NCI-H1417 (cell line): Measurements from ENCODE around the gene UQCR11.

Experiments
- DNase-seq, 3 experiments: peaks; one replicate each; lab custom pipeline; 2025; lab: John Stamatoyannopoulos, UW

Gene UQCR11

DNA sequence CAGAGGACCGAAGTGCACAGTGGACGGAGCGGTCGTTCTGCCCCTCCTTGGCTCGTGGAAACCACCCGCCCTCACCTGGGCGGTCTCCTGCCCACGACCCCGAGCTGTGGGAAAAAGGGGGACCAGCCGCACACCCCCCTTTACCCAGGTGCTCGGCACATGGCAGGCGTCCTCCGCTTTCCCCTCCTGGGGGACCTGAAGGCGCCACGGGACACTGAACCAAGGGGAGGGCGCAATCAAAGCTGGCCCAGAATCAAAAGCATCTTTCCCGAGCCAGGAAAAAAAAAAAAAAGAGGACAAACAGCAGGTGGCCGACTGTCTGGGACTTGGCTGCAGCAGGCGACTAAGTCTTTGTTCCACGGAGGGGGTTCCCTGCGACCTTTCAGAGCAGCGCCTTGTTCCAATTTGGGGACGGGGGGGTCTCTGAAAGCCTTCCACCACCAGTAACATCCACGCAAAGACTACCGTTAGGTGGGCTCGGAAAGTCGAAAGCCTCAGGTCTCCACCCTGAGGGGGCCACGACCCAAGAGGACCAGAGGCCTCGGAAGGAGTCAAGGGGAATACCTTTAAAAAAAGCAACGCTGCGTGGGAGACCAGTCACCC lies 13.7 kb downstream of the UQCR11 start:
- peak; percentile 34 to 77 (median 76) for DNase-seq

DNA sequence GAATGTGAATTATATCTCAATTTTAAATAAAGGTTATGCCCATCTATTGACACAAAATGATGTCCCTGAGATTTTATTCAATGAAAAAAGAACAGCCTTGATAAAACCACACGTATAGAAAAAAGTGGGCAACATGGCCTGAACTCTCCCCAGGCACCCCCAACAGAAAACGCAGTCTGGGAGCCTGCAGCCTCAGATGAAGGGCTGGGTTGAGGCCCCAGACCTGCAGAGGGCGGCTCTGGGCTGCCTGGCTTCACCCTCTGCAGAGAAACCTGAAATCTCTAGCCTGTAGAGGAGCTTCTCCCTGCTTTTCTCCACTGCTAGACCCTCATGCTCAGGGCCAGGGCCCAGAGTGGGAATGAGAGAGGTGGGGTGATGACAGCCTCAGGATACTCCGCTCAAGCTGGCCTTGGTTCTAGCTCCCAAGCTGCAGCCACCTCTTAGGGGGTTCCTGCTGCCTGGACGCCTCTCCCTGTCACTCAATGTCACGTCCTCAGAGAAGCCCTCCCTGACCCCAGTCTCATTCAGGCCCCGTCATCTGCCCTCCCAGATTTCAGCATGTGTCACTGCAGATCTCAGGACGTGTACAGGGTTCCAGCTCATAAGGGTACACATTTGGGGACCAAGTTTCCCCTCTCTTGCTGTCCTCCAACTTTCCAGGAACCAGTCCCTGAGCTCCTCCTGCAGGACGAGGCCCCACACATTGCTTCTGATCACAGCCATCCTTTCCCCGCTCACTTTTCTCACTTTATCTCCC lies 14.4 kb downstream of the UQCR11 start:
- DNase-seq = peak in 1 of 3 experiments; percentile 43

DNA sequence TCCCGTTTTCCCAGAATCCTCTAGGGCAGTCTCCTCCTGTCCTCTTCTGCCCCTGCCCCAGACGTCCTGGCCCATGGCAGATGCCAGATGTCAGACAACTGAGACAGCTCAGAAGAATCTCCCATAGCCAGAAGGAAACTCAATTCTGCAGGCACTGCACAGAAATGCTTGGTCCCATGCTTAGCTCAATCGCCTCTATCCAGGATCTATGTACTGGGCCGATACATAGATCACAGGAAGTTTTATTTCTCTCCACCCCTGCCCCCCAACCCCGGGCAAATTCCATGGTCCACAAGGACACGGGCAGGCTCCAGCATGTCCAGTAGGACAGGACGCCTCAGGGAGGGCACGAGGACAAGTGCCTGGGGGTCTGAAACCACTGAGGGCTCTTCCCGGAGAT lies 17.4 kb downstream of the UQCR11 start:
- DNase-seq = no peak

DNA sequence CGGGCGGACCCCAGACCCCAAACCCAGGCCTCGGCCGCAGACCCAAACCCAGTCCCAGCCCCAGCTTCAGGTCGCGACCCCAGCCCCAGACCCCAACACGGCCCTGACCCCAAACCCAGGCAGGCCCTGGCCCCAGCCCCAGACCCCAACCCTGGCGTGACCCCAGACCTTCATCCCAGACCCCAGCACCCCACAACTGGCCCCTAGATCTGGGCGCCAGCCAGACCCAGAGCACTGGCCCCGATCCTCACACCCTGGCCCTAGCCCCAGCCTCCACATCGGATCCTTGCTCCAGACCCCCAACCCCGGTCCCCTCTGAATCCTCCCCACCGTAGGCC lies 20.1 kb downstream of the UQCR11 start:
- no peak for DNase-seq

DNA sequence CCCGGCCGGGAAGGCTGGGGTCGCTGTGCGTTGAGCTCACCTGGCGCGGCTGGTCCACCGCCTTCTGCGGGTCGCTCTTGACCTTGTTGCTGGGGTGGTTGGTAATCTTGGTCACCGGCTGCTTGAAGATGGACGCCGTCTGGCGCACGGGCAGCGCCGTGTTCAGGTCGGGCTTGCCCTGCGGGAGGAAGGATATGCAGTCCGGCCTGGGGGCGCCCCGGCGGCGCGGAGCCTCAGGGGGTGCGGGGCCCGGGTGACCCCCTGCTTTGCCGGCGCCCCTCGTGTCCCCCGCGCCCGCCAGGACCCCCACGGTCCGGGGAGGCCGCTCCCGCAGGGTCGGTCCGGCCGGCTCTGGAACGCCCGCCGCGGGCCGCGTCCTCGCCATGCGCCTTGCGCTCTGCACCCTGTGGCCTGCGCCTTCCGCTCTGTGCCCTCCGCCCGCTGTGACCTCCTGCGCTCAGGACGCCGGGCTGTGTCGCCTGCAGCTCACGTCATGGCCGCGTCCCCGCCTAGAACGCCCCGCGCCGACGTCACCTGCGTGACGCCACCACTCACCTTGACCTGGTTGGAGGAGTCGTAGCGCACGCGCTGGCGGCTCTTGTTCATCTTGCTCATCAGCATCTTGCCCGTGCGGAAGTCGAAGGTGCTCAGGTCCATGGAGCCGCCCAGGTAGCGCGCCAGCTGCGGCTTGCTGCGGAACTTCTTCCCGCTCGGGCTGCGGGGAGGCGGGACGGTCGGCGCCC lies 20.6 kb downstream of the UQCR11 start:
- no peak for DNase-seq

DNA sequence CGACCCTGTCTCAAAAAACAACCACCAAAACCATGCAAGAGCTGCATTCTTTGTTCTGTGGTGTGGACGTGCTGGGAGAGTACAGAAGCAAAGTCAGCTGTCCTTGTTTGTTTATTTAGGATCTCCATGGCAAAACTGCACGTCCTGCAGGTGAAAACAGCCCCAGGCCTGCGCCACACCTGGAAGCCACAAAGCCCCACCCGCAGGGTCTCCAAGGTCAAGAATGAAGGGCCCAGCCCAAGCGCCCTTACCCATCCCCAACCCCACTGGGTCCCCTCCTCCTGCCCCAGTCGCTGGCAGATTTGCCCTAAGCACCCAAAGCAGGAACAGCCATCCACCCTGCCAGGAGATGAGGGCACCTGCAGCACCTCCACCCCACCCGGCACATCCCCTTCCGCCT lies 23.1 kb downstream of the UQCR11 start:
- DNase-seq = peak in 2 of 3 experiments; percentile 56 to 83

DNA sequence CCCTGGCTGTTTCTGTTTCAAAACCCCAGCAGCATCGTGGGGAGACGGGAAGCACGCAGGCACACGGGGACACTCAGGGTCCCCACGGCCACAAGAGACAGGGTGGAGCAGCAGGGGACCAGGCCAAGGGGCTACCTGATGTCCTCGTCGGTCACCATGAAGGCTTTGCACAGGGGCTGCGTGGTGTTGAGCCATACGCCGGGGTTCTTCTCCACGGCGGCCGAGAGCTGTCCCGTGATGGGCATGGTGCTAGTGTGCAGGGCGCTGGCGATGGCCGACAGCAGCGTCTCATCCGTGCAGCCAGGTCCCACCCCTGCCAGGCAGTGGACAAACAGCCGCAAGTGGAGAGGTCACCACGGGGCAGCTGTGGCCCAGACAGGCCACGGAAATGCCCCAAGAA lies 24.3 kb downstream of the UQCR11 start:
- no peak for DNase-seq

DNA sequence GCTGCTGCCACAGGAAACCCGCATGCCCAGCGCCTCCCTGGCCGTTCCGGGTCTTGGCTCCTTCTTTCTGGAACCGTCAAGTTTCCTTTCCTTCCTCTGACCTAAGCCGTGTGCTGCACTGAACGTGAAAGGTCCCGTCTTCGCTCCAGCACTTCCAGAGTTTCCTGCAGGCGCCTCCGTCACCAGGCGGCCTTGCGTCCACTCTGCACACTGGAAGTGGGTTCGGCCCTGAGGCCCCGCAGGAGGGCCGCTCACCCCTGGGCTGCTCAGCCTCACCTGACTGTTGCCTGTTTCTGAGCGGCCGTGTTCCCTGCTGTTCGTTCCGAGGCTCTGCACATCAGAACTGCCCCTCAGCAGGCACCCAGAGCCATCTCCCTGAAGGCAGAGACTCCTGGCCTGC lies 24.9 kb downstream of the UQCR11 start:
- no peak for DNase-seq

DNA sequence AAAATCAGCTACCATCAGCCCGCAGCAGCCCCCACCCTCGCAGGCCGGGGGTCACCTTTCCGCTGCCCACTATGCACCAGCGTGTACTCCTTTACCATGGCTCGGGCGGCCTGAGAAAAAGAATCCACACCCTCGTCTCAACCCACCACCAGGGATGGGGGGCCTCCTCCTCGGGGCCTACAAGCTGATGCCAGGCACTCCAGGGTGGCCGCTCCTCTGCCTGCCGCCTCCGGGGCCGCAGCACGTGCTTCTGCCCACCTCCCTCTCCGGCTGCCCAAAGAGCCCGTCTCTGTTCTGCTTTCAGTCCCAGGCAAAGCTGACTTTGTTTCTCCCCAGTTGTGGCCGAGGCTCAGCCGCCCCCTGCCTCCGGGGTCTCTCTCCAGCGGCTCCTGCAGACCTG lies 26.0 kb downstream of the UQCR11 start:
- DNase-seq = no peak

DNA sequence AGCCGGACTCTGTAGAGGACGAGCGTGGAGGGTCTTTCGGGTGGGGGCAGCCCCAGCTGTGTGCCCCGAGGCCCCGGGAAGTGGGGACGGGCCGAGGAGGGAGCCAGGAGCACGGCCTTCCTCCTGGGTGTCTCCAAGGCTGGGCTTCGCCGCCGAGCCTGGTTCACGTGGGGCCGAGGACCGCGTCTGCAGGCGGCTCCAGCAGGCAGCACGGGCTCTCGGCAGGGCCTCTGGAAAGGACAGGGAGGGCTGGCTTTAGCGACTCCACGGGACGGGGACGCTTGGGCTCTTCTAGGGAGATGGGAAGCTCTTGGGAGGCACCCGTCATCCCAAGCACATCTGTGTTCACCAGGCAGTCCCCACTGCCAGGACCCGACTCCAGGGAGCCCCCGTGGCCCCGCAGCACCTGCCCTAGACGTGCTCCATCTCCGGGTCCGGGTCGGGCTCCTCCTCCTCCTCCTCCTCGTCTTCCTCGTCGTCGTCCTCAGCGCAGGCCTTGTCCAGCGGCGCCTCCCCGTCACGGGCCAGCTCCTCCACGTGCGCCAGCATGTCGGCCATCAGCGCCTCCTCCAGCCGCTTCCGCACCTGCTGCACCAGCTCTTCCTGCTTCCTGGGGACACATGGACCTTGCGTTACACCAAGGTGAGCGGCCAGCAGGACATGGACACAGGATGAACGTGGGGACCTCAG lies 27.2 kb downstream of the UQCR11 start:
- DNase-seq = peak in 1 of 3 experiments; percentile 46

DNA sequence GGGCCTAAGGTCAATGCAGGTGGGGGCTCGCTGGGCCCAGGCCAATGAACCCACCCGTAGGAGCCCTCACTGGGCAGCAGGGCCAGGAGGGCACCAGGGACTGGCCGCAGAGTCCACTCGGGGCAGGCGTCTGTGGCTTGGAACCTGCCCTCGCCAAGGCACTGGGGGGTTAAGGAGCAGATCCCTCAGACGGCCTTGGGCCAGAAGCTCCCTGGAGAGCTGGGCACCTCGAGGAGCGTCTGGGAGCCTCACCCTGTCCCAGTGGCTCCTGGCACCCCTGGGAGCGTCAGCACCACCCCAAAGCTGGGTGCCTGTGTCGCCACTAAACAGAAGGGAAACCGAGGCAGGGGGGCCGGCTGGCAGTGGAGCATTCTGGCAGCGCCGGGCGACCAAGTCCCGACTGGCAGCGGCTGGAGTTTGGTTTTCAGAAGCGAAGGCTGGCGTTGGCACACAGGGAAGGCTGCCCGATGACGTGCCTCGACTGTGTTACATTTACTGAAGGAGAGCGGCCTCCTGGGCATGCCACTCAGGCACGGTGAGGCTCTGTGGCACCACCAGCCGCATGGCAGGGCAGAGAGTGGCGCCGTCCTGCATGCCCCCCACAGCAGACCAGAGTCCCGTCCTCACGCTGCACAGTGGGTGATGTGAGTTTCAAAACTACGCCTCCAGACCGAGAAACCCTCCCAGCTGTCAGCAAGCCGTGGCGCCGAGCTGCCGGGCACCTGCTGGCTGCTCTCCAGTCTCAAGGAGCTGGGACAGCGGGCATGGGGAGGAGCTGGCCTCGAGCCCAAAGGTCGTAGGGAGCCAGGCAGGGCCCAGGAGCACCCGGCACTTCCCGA lies 28.0 kb downstream of the UQCR11 start:
- peak; percentile 48 to 69 (median 68) for DNase-seq

DNA sequence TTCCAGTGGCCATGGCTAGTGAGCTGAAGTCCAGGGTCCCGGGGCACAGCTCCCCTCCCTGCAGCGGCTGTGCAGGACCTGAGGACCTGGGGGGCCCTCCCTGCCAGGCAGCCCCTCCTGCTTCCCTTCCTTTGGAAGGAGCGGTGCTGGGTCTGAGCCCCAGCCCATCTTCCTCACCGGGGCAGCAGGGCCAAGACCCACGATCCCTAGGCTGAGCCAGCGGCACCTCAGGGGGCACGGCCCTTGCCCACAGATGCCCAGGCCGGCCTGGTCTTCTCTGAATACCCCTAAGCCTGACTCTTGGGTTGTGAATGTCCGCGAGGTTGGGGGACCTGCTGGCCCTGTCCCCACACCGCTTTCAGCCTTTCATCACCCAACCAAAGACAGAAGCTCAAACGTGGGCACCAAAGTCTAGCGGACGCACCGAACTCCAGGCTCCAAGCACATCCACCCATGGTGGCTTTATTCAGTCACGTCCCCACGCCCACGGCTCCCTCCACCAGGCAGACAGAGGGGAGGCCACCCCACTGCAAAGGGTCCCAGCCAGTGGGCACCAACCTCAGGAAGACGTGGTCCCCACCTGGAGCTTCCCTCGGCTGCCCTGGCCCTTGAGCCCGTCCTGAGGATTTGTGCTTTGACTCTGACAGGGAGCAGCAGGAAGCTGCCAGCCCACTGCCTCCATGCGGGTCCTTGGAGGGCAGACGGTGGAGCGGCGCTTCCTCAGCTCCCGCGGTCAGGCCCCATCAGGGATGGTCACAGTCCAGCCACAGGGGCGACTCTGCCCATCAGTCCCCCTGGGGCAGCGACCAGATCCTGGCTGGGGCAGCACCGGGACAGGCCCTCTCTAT lies 28.8 kb downstream of the UQCR11 start:
- no peak for DNase-seq

DNA sequence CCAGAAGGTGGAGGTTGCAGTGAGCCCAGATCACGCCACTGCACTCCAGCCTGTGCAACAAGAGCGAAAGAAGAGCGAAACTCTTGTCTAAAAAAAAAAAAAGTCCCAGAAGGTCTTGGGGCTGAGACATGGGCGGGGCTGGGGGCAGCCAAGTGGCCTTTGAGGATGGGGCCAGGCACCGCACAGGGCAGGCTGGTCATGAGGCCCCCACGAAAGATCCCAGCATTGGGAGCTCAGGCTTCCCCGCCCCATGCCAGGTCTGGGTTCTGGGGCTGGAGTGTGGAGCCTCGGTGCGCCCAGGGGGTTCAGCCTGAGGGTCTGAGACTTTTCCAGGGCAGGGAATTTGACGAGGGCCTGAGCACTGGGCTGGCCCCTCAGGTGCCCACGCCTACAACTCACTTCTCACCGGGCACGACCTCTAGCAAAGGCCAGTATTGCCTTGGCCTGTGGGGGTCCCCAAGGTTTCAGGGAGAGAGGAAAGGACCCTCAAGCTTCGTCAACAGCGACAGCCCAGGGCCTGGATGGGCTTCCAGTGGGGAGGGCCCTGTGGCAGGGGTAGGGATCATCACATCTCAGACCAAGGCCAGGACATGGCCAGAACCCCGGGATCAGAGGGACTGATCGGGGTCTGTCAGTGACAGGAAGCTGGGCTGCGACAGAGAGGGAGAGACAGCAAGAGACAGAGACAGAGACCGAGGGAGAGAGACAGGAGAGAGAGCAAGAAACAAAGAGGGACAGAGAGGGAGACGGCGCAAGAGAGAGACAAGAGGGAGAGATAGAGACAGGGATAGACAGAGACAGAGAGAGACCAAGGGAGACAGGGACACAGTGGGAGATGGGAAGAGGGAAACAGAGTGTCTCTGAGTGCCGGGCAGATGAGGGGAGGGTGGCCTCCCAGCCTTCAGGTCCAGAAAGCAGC lies 29.7 kb downstream of the UQCR11 start:
- no peak for DNase-seq

DNA sequence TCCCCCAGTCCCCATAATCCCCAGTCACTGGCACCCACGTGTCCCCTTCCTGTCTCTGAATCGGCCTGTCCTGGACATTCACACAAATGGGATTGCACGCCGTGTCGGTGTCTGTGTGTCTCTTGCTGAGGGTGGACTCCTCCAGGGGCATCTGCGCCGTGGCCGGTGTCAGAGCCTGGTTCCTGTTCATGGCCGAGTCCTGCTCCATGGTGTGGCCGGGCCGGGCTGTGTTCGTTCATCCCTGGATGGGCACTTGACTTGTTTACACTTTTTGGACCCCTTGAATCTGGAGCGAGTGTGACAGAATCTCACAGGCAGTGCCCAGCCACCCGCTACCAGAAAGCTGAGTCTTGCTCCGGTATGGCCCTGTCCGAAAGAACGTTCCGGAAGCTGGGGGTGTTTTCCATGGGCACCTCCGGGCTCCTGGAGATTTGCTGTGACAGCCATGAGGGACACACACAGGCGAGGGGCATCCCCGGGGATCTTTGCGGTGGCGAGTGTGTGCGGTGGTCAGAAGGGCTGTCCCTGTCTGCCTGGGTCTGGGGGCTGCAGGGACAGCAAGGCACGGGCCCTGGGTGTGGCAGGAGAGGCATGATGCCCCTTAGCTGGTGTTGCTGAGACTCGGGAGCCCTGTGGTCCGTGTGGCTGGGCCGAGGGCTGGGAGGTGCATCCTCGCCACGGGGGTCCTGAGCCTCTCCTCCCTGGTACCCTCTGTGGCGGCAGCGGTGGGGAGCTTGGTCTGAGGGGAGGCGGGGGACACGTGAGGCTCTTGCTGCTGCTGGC lies 30.7 kb downstream of the UQCR11 start:
- DNase-seq = no peak

DNA sequence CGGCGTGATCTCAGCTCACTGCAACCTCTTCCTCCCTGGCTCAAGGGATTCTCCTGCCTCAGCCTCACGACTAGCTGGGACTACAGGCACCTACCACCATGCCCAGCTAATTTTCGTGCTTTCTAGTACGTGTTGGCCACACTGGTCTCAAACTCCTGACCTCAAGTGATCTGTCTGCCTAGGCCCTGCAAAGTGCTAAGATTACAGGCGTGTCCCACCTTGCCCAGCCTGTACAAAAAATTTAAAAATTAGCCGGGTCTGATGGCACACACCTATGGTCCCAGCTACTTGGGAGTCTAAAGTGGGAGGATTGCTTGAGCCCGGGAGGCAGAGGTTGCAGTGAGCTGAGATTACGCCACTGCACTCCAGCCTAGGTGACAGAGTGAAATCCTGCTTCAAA lies 32.5 kb downstream of the UQCR11 start:
- DNase-seq = no peak

DNA sequence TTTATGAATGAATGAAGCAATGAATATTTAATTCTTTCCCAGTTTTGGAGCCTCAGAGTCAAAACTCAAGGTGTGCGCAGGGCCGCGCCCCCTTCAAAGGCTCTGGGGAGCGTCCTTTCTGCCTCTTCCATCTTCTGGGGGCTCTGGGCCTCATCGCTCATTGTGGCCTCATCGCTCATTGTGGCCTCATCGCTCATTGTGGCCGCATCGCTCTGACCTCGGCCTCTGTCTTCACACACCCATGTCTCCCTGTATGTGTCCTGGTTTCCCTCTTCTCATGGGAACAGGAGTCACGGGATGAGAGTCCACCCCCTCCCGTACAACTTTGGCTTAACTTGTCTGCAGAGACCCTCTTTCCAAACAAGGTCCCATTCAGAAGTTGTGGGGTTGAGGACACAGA lies 33.9 kb downstream of the UQCR11 start:
- no peak for DNase-seq

DNA sequence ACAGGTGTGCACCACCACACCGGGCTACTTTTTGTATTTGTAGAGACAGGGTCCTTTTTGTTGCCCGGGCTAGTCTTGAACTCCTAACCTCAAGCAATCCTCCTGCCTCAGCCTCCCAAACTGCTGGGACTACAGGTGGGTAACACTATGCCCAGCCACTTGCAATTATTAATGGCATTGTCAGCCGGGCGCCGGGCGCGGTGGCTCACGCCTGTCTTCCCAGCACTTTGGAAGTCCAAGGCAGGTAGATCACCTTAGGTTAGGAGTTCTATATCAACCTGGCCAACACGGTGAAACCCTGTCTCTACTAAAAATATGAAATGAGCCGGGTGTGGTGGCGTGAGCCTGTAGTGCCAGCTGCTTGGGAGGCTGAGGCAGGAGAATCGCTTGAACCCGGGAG lies 34.4 kb downstream of the UQCR11 start:
- DNase-seq = no peak

DNA sequence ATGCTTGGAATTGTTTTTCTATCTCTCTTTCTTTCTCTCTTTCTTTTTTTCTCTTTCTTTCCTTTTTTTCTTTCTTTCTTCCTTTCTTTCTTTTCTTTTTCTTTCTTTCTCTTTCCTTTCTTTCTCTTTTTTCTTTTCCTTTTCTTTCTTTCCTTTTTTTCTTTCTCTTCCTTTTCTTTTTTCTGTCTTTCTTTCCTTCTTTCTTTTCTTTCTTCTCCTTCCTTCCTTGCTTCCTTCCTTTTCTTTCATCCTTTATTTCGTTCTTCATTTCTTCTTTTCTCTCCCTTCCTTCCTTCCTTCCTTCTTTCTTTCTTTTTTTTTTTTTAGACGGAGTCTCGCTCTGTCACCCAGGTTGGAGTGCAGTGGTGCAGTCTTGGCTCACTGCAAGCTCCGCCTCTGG lies 35.3 kb downstream of the UQCR11 start:
- DNase-seq = no peak
